ENCODE measurements around the gene KMT5C.
A peak's percentile ranks its signal among the peaks of the same experiment; 100 is the strongest.

The KMT5C gene

DNA sequence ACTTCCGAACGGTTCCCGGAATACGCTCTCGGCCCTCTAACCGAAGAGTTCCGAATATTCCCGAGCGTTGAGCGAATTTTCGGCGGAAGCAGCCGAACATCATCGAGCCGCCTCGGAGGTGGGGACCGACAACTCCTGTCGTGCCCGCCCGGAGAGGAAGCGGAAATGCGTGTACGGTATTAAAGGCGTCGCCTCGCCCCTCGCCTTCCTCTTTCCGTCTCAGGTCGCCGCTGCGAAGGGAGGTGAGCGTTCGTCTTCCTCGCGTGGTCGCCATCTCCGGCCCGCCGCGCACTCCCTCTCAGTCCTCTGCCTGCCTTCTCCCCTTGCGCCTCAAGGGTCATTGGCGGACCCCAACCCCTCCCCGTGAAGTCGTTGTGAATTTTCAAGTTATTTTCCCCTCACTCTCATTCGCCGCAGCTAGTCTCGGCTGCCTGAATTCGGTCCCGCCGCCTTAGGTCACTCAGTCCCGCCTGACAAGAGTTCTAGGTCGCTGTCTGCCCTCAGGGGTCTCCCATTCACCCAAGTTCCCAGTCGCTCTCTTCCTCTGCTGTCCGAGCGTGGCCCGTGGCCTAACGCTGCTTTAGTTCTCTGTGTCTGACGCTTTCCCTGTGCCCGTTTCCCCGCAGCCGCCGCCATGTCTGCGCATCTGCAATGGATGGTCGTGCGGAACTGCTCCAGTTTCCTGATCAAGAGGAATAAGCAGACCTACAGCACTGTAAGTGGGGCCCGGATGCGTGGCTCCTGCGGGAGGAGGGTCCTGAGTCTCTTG is 46.2 kb downstream of the KMT5C start, which contains the start of gene RPL28:
TSS of gene RPL28 (plus strand) at position 209 of the 769 bp plus-strand sequence. CDS start at position 635, 426 bp downstream.
- DNase-seq (ENCODE audit: low spot score), result peak; percentile 99

DNA sequence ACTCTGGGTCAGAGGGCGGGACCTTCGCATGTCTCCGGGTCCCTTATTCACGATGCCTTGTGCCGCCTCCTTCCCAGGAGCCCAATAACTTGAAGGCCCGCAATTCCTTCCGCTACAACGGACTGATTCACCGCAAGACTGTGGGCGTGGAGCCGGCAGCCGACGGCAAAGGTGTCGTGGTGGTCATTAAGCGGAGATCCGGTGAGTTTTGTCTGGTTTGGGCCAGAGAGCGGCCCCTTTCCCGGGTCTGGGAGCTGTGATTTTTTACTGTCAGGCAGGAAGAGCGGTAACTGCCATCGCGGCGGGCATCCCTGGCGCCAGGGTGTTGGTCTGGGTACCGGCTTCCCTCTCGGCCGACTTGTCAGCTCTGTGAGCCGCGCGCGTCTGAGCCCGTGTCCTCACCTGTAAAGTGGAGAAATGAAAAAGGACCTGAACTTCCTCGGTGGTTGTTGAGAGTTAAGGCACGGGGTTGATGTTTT is 46.9 kb downstream of the KMT5C start:
- DNase-seq (ENCODE audit: low spot score), result no peak

DNA sequence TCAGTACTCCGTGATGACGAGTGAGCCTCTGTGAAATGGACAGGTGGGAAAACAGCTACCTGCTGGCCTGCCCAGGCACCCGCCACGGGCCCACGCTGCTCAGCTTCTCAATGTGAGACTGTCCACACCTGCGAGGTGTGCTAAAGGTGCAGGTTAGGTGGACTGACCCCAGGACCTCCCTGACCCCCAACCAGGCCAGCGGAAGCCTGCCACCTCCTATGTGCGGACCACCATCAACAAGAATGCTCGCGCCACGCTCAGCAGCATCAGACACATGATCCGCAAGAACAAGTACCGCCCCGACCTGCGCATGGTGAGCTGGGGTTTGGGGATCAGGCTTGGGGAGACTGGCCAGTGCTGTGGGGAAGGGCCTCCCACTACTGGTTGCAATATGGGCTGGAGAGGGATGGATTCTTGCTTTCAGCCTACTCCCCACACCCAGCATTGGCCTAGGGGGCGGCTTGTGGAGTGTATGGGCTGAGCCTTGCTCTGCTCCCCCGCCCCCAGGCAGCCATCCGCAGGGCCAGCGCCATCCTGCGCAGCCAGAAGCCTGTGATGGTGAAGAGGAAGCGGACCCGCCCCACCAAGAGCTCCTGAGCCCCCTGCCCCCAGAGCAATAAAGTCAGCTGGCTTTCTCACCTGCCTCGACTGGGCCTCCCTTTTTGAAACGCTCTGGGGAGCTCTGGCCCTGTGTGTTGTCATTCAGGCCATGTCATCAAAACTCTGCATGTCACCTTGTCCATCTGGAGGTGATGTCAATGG is 48.2 kb downstream of the KMT5C start:
- DNase-seq (ENCODE audit: low spot score), result no peak

DNA sequence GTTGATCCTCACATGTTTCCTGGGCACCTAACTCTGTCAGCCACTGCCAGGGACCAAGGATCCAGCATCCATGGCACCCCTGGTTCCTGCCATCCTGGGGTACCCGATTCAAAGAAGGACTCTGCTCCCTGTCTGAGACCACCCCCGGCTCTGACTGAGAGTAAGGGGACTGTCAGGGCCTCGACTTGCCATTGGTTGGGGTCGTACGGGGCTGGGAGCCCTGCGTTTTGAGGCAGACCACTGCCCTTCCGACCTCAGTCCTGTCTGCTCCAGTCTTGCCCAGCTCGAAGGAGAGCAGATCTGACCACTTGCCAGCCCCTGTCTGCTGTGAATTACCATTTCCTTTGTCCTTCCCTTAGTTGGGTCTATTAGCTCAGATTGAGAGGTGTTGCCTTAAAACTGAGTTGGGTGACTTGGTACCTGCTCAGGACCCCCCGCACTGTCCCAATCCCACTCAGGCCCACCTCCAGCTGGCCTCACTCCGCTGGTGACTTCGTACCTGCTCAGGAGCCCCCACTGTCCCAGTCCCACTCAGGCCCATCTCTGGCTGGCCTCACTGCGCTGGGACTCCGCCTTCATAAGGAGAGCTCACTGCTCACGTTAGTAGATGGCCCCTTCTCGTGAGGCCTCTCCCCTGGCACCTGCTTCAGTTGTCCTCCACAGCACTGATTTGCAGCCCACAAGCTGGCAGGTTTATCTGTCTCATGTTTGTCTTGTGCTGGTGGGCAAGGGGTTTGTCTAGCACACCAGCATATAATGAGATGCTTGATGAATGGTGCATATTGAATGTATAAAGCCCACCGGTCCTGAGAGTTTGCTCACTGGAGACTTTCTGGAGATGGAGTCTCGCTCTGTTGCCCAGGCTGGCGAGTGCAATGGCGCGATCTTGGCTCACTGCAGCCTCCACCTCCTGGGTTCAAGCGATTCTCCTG is 50.0 kb downstream of the KMT5C start:
- no peak for DNase-seq (ENCODE audit: low spot score)

GRCh38 chr19:55390461-55390880 is 50.8 kb downstream of the KMT5C start:
- DNase-seq (ENCODE audit: low spot score), result no peak

DNA sequence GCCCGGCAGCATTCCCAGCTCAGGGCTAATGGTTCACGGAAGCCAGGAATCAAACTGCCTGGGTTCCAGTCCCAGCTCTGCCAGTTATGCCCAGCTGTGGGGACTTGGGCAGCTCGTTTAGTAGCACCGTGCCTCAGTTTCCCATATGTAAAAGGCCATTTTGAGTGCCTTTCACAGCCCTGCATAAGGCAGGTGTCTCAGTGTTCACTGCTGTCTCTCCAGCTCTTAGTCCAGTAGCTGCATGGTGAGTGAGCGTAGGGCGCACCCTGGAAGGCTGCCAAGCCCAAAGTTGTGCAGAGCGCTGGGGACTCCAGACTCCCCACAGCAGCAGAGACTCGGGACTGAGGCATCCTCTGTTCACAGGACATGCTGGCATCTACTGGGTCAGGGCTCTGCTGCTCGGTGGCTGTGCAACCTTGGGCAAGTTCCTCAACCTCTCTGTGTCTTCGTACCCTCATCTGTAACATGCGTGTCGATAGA is 51.6 kb downstream of the KMT5C start:
- no peak for DNase-seq (ENCODE audit: low spot score)

DNA sequence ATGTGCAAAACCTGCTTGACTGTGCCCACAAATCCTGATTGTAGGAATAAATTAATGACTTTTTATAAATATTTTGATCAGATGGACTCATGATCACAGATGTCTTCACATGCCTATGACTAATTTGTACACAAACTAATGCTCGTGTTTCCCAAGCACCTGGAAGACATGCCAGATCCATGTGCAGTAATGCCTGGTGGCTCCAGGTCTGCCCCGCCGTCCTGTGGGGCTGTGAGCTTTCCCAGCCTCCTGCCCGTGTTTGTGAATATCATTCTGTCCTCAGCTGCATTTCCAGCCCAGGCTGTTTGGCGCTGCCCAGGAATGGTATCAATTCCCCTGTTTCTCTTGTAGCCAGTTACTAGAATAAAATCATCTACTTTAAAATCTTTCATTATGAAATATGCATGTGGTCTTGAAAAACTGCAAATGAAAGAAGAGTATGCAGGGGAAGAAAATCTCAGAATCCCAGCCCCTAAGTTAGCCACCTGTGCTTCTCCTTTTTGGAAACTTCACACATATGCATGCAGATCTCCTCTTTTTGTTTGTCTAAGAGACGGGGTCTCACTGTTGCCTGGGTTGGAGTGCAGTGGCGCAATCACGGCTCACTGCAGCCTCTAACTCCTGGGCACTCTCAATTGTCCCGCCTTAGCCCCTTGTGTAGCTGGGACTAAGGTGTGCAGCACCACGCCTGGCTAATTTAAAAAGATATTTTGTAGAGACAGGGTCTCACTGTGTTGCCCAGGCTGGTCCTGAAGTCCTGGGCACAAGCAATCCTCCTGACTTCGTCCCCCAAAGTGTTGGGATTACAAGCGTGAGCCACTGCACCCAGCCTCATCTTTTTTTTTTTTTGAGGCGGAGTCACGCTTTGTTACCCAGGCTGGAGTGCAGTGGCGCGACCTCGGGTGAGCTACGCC is 52.3 kb downstream of the KMT5C start:
- no peak for DNase-seq (ENCODE audit: low spot score)

GRCh38 chr19:55392820-55393761 is 53.4 kb downstream of the KMT5C start:
- no peak for DNase-seq (ENCODE audit: low spot score)
